ES-I3 (cell line): ENCODE measurements around the gene LOC128125822.

Experiments used
- H3K36me3 ChIP-seq: 2 replicates; pipeline ENCODE4 v1.6.1; 2013; ENCODE audit warnings: mild to moderate bottlenecking, low read length, control low read depth, moderate library complexity; ENCODE audit not compliant: insufficient read depth
- H3K4me1 ChIP-seq: 2 replicates; pipeline ENCODE4 v1.6.1; 2013; ENCODE audit warnings: mild to moderate bottlenecking, control low read depth, low read length; ENCODE audit not compliant: insufficient read depth
- H3K9ac ChIP-seq: 2 replicates; pipeline ENCODE4 v1.6.1; 2013; ENCODE audit warnings: low read depth, mild to moderate bottlenecking, low read length, moderate library complexity
- H3K9me3 ChIP-seq: 2 replicates; pipeline ENCODE4 v1.6.1; 2013; ENCODE audit warnings: mild to moderate bottlenecking, low read length, moderate library complexity; ENCODE audit not compliant: control insufficient read depth, insufficient read depth

The LOC128125822 gene

GRCh38 chr6:63567966-63568365, 4.3 kb upstream of the LOC128125822 start:
- Histone ChIP-seq H3K9me3 (no peaks in the 10 kb centered on the region), H3K36me3 (no peaks in the 10 kb centered on the region), H3K4me1 (peaks cover 5% of the 10 kb centered on the region; the same call in 1 of the 2 replicates), H3K9ac (no peak overlapping the region)

GRCh38 chr6:63571361-63572043, 778 bp upstream of the LOC128125822 start:
- no peaks in the 10 kb centered on the region for H3K9me3 ChIP-seq

GRCh38 chr6:63572747-63573075, 431 bp downstream of the LOC128125822 start:
- no peaks in the 10 kb centered on the region; the same call in 1 of the 2 replicates for H3K4me1 ChIP-seq
- H3K36me3 ChIP-seq: peaks cover 10% of the 10 kb centered on the region
- peak overlapping the region; percentile 83 for H3K9ac ChIP-seq
- H3K9me3 ChIP-seq: no peaks in the 10 kb centered on the region

More at GRCh38 chr6:63571361-63572043, 778 bp upstream of the LOC128125822 start:
- H3K36me3 ChIP-seq: peaks cover 3% of the 10 kb centered on the region
- H3K9ac ChIP-seq: peak overlapping the region; percentile 83
- H3K4me1 ChIP-seq: no peaks in the 10 kb centered on the region; the same call in 1 of the 2 replicates

GRCh38 chr6:63573076-63573898, 1.0 kb downstream of the LOC128125822 start:
- peaks cover 10% of the 10 kb centered on the region for H3K36me3 ChIP-seq
- H3K9me3 ChIP-seq: no peaks in the 10 kb centered on the region
- no peaks in the 10 kb centered on the region; the same call in 1 of the 2 replicates for H3K4me1 ChIP-seq
- peak overlapping the region; percentile 83 for H3K9ac ChIP-seq

- no peaks in the 10 kb centered on the region for H3K9me3 ChIP-seq
- H3K4me1 ChIP-seq: no peaks in the 10 kb centered on the region; the same call in 1 of the 2 replicates
- H3K9ac ChIP-seq: peak overlapping the region; percentile 83
- H3K36me3 ChIP-seq: peaks cover 17% of the 10 kb centered on the region
Measured at GRCh38 chr6:63573899-63574553, 1.7 kb downstream of the LOC128125822 start.

GRCh38 chr6:63574554-63574900, 2.2 kb downstream of the LOC128125822 start:
- peaks cover 21% of the 10 kb centered on the region for H3K36me3 ChIP-seq
- H3K4me1 ChIP-seq: no peaks in the 10 kb centered on the region; the same call in 1 of the 2 replicates
- no peaks in the 10 kb centered on the region for H3K9me3 ChIP-seq
- H3K9ac ChIP-seq: peak overlapping the region; percentile 83

- no peaks in the 10 kb centered on the region for H3K9me3 ChIP-seq
- no peak overlapping the region for H3K9ac ChIP-seq
- peaks cover 33% of the 10 kb centered on the region for H3K36me3 ChIP-seq
- no peaks in the 10 kb centered on the region; the same call in 1 of the 2 replicates for H3K4me1 ChIP-seq
Measured at GRCh38 chr6:63576147-63576772, 4.0 kb downstream of the LOC128125822 start.

- Histone ChIP-seq H3K36me3 (peaks cover 33% of the 10 kb centered on the region), H3K4me1 (no peaks in the 10 kb centered on the region; the same call in 1 of the 2 replicates), H3K9ac (no peak overlapping the region), H3K9me3 (no peaks in the 10 kb centered on the region)
Measured at GRCh38 chr6:63576985-63577712, 4.9 kb downstream of the LOC128125822 start.

GRCh38 chr6:63578757-63579156, 6.5 kb downstream of the LOC128125822 start:
- Histone ChIP-seq H3K9ac (no peak overlapping the region), H3K36me3 (peaks cover 39% of the 10 kb centered on the region), H3K4me1 (no peaks in the 10 kb centered on the region; the same call in 1 of the 2 replicates), H3K9me3 (no peaks in the 10 kb centered on the region)

GRCh38 chr6:63579937-63580703, 7.8 kb downstream of the LOC128125822 start:
- H3K4me1 ChIP-seq: no peaks in the 10 kb centered on the region; the same call in 1 of the 2 replicates
- H3K36me3 ChIP-seq: peaks cover 39% of the 10 kb centered on the region
- H3K9ac ChIP-seq: no peak overlapping the region
- H3K9me3 ChIP-seq: no peaks in the 10 kb centered on the region

GRCh38 chr6:63580704-63580961, 8.4 kb downstream of the LOC128125822 start:
- no peaks in the 10 kb centered on the region; the same call in 1 of the 2 replicates for H3K4me1 ChIP-seq
- H3K9me3 ChIP-seq: no peaks in the 10 kb centered on the region
- no peak overlapping the region for H3K9ac ChIP-seq
- H3K36me3 ChIP-seq: peaks cover 39% of the 10 kb centered on the region

- no peaks in the 10 kb centered on the region for H3K9me3 ChIP-seq
- H3K4me1 ChIP-seq: no peaks in the 10 kb centered on the region
- H3K9ac ChIP-seq: no peak overlapping the region
- peaks cover 36% of the 10 kb centered on the region for H3K36me3 ChIP-seq
Measured at GRCh38 chr6:63581355-63582013, 9.2 kb downstream of the LOC128125822 start.
